ENCODE data around the gene CMIP.

Gene CMIP

DNA sequence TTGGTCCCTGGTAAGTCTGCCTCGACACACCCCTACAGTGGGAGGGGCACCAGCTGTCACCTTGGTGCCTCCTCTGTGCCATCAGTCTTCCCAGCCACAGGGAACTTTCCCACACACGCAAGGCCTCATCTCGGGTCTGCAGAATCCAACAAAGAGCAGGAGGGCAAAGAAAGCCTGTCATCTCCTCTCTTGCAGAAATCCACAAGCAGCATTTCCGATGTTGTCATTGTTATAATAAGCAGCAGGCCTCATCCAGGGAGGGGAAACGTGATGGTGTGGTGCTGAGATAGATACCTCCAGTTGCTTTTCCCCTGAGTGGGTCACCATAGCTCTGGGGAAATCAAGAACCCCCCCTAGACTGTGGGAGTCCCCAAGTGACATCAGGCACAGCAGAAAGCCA lies 110.4 kb downstream of the CMIP start:
- no peak for DNase-seq

DNA sequence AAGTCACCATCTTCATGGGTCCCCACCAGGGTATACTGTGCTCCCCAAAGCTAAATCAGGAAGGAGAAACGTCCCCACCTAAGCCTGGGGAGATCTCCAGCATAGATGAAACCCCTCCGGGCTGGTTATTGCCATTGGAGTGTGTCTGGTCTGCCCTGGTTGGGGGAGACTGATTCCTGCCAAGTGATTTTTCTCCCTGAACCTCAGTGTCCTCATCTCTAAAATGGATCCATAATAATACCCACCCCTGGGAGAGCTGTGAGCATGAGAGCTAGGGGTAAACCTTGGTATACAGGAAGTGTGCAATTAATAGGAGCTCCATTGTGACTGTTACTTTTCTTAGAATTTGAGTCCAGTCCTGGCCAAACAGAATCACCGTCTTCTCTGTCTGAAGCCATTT lies 111.1 kb downstream of the CMIP start:
- no peak for DNase-seq

DNA sequence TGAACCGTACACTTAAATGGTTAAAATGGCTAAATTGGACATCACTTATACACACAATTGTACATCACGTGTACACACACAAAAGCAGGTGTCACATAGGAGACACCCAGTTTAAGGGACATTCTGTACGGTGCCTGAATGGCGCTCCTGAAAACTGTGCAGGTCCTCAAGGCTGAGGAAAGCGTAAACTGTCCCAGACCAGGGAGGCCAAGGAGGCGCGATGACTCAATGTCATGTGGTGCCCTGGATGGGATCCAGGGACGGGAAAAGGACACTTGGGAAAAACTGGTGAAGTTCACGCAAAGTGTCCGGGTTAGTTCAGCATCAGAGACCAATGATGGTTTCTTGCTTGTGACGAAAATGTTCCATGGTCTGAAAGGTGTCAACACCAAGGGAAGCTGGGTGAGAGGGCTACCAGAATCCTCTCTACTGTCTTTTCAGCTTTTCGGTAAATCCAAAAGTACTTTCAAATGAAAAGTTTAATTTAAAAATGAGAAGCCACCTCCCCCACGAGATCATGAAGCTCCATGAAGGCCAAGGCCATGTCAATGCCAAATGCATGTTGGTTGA lies 112.2 kb downstream of the CMIP start:
- DNase-seq = no peak

DNA sequence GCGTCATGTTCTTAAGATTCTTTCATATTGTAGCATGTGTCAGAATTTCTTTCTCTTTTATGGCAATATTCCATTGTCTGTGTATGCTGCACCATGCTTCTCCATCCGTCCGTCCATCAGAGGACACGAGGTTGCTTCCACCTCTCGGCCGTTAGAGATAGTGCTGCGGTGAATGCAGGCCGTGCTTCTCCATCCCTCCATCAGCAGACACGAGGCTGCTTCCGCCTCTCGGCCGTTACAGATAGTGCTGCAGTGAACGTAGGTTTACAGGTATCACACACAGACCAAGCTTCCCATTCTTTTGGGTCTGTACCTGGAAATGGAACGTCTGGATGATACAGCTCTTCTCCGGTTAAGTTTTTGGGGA lies 113.5 kb downstream of the CMIP start:
- no peak for DNase-seq

DNA sequence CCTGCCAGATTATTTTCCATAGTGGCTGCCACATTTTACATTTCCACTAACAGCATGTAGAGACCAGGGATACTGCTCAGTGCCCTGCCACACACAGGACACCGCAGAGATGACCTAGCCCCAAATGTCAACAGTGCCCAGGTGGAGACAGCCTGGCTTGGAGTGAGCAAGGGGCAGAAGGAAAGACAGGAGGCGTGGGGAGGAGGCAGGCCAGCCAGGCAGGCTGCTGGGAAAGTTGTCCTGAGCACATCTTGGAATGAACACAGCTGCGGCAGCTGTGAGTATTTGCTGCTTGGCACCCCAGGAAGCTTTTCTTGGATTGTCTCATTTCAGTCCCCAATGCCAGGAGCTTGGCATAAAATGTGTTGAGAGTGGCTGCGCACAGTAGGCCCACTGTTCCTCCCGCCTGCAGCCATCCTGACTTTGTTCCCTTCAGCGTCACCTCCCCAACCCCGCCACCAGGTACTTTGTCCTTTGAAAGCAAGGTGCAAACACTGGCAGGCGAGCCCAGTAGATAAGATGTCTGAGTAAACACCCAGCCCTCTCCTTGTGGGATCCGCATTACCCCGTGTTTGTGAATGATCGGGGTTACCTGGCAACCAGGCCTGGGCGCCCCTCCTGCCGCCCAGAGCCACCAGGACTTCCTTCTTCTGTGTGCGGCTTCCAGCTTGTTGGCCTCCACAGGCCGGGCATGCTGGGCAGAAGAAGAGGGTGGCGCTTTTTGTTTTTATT lies 114.0 kb downstream of the CMIP start:
- no peak for DNase-seq

DNA sequence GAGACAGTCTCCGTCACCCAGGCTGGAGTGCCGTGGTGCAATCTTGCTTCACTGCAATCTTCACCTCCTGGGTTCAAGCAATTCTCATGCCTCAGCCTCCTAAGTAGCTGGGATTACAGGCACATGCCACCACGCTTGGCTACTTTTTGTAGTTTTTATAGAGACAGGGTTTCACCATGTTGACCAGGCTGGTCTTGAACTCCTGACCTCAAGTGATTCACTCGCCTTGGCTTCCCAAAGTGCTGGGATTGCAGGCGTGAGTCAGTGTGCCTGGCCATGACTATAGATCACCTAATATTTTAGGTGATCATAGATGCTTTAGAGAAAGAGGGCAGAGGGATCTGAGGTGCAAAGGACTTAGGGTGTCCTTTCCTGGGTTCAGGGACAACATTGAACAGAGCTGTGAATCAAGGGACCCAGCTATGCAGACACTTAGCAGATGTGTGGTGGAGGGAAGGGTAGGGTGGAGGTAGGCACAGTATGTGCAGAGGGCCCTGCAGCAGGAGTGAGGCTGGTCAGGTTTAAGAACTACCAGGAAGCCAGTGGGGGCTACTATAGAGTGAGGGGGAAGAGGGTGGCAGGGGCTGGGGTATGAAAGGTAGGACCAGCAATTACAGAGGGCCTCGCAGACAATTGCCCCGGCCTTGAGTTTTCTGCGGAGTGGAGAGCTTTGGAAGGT lies 116.5 kb downstream of the CMIP start:
- no peak for DNase-seq

DNA sequence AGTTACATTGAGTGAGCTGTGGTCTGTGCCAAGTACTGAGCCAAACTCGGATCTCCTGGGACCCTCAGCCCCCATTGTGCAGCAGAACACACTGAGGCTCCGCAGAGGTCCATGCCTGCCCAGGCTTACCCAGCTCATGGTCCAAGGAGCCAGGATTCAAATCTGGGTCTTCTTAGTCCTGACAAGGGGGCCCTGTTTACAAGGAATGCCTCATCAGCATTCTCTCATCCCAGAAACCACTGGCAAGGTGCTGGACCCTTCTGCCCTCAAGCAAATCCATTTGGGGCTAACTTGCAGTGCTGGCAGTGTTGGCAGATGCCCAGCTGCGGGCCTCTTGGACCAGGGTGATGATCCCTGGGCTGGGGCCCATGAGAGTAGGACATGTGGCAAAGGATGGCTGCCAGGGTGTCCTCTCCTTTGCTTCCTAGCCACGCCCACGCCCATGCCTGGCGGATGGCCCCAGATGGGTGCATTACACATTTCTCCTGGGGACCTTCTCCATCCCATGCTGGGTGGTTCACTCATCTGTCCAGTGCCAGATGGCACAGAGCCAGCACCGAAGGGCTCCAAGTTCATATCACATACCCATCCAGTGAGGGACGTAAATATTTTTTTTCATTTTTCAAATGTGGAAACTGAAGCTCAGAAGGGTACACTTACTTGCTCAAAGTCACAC lies 117.7 kb downstream of the CMIP start:
- no peak for DNase-seq

DNA sequence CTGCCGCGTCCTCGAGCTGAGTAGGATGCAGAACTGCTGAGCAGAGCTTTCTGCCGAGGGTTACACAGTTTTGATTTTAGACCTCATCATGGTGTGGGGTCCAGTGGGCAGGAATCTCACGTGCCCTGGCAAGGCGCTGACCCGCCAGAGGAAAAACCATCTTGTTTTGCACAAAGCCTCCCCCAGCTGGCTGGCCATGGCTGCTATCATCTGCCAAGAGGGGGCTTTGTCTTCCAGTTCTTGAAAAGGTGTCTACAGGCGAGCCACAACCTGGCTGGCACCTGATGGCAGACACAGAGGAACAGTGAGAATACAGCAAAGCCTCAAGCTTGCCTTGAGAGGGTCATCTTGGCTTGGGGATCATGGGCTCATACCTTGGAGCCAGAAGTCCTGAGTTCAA lies 118.3 kb downstream of the CMIP start:
- DNase-seq = no peak

DNA sequence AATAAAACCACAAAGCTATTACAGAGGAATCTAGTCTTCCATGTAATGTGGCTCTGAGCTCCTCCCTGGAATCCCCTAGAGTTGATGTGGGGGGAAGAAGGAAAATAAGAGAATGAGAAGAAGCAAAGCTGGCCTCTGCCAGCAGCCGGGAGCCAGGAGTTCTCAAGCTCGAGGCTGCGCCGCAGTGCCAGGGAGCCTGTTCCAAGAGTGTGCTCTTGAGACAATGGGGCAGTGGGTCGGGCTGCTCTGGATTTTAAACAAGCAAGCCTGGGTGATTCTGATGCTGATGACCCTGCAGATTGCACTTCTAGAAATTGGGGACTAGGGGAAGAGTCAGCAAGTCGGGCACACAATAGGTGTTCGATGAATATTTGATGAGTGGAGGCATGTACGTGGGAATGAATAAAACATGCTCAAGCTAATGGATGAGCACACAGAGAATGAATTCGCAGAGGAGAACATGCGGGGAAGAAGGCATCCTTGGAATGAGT lies 119.9 kb downstream of the CMIP start:
- no peak for DNase-seq

DNA sequence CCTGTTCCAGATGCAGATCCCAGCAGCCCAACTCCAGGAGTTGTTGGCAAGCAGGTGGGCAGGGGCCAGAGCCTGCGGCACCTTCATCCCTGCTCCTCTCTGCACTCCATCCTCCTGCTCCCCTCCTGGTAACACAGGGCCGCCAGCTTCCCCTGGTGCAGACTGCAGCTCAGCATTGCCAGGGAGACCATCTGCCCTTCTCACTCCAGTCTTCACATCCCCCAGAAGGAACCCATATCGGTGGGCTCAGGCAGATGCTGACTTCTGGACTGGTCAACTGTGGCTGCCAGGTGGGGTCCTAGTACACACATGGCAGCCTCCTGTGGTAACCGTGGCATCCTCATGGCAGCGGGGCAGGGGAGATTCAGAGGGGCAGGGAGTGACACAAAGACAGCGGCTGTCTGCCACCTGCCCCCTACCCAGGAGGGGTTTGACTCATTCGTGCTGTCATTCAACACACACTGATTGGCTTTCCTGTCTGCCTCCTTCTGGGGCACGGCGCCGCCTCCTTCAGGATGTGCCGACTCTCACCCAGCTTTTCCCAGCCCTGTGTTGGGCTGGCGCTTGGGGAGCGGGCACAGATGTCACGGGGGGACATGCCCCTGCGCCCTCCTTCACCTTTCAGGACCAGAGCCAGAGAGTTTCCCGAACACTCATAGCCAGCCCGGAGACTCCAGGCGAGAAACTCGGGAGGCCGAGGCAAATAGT lies 120.9 kb downstream of the CMIP start:
- no peak for DNase-seq

DNA sequence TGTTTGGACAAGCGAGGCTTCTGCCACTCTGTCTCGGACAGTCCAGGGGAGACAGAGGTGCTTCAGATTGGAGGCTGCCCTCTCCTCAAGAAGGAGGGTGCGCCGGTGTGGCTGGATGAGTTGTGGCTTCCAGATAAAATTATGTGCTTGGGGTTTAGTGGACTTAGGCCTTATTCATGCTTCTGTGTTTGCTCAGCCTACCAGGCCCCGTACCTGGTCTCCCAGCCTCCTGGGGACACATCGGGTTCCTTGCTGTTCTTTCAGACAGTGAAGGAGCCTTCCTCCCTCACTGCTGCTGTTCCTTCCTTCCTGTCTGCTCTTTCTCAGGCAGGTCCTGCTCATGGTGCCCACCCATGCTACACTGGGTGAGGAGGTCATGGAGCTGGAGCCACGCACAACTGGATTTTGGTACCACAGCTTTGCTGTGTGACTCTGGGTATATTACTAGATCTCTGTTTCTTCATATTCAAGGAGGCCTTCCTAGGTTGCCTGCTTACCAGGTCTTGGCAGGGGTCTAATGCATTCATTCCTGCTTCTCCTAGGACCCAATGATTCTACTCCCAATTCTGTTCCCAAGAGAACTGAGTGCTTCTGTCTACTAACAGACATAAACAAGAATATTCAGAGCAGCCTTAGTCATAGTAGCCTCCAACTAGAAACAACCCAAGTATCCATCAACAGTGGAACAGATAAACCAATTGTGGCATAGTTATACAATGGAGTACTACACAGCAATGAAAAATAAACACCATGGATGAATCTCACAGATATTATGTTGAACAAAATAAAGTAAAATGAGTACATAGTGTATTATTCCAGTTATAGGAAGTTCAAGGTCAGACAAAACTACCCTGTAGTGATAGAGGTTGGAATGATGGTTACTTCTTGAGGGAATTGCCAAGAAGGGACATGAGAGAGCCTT lies 121.7 kb downstream of the CMIP start:
- DNase-seq = no peak

DNA sequence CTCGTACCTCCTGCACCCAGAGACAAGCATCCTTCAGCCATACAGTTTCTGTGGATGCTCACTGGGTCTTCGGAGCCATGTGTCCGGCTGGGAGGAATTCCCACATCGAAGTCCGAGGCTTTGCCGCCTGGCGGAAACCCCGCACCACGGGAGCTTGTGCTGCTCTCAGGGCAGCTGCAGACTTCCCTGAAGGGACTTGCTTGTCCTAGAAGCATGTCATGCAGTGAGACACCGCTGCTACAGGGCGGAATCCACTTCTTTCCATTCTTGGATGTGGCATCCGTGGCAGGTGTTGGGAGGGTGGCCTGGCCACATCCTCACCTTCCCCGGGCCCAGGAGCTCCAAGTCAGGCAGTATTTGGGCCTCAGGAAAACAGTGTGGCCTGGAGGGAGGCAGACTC lies 122.5 kb downstream of the CMIP start:
- DNase-seq = no peak

DNA sequence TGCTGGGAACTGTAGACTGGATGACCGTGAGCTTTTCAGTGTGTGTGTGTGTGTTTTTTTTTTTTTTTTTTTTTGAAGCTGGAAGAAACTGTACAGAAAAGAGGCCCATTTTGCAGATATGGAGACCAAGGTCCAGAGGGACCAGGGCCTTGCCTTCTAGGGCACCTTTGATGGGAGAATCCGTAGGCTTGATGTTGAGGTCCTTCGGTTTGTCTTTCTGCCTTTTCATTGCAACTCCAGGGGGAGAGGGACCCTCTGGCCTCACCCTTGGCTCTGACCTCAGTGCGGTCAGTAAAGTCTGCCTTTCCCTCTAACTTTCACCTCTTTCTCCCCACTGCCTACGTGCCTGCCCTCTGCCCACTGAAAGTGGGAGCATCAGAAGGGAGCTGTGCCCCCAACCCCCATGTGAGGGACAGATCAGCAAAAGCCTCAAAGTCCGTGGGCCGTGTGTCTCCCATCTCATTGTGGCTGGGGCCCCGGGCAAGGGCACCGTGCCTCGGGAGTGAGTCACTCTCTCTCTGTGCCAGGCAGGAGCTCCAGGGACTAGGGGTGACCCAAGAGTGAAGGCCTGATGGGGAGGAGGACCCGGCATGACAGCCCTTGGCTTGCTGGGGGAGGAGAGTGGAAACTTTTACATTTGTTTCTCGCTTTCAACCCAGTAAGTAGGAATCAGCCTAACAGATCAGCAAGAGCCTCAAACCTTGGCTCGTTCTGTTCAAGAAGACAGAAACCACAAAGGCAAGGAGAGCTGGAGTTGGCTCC lies 123.6 kb downstream of the CMIP start:
- DNase-seq = no peak

DNA sequence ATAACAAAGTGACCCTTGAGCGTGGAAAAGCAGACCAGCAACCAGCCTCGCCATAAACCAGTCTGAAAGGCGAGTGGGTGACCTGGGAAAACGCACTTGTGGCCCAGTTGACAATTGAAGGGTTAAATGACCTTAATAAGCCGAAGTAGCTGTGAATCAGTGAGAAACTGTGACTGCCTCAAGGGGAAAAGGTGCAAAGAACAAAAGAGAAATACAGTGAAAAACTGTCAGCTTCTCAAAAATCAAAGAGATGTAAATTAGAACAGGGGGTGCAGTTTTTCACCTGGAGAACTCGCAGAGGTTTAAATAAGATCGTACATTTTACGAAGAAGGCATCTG lies 124.1 kb downstream of the CMIP start:
- DNase-seq = no peak

DNA sequence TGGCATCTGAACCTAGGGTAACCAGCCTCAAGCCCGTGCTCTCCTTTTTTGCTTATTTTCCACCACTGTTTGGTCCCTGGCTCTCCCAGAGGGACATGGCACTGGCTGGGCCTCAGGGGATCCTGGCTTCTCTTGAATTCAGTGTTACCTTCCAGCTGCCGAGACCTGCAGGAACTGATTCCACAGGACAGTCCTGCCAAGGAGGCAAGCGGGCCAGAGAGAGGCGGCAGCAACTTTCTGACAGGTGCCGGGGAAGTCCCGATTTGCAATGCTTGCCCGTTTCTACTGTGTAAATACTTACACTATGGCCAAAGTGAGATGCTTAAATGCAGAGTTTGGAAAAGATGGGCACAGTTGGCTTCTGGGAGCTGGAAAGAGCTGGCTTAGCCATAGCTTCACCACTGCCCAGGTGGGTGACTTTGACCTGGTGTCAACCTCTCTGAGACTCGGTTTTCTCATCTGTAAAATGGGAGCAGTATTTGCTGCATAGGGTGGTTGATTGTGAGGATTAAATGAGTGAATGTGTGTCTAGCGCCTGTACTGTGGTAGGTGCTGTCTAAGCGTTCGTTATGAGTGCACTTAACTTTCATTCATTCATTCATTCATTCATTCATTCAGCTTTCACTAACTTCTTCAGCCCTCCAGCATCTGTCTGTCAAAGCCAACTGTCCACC lies 124.9 kb downstream of the CMIP start:
- DNase-seq = no peak

DNA sequence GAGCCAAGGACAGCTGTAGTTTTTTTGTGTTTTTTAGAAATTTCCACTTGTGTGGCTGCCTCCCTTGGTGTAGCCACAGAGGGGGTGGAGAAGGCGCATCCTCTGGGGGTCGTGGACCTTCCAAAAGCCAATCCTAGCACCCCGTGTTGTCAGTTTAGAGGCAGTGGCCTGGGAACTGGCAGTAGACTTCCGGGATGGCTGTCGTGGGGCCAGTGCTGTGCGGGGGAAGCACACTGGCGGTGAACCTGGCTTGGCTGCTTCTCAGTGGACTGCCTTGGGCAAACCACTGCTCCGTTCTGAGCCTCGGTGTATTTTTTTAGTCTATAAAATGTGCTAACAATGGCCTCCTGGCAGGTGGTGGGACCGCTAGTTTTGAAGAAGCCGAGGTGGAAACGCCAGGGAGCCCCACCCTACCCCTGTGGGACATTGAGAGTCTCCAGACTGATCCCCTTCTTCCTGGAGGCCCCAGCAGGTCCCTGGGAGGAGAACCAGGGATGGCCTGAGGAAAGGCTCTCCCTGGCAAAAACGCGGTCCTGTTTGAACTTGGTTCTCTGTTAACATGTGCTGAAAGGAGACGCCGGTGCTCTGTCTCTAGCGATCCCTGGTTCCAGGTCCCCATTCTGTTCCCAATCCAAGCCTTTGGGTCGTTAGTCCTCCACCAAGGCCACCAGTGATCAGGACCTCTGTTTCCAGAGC lies 125.7 kb downstream of the CMIP start:
- DNase-seq = no peak

DNA sequence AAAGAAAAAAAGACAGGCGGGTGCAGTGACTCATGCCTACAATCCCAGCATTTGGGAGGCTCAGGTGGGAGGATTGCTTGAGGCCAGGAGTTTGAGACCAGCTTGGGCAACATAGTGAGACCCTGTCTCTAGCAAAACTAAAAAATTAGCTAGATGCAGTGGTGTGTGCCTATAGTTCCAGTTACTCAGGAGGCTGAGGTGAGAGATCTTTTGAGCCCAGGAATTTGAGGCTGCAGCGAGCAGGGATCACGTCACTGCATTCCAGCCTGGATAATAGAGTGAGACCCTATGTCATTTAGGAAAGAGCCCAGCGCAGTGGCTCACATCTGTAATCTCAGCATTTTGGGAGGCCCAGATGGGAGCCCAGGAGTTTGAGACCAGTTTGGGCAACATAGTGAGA lies 126.6 kb downstream of the CMIP start:
- no peak for DNase-seq

DNA sequence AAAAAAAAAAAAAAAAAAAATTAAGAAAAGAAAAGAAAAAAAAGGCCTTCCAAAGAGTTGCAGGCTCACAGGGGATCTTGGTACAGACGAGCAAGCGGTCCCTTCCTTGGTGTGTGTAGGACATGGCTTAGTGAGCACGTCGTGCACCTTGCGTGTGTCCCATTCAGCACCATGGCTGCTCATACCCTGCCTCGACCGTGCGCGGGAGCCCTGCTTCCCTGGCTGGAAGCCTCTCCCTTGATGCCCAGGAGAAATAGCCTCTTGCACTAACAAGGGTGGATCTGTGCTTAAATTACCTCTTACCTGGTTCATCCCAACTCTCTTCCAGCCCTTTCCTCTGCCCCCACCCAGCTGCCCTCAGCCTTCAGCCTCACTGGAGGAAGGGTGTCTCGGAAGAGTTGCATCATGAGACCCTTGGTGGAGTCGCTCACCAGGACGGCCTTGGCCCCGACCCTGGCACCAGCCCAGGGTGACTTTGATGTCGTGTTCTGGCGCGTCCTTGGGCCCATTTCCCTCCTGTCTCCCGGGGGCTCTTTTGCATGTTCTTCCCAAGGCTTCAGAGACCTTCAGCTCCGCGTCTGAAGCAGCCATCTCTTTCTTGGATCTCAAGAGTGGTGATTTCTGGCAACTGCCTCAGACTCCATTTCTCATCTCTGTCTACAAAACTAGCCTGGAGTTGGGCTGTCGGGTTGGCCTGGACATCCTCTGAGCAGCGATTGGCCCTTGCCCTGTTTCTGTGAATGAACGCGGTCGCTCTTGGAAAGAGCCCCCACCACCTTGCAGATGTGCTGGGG lies 127.2 kb downstream of the CMIP start:
- DNase-seq = no peak
